Neural crest cell (in vitro differentiated cells): ENCODE measurements around the gene DOCK10. TPM values are rescaled to one million over a fixed set of nuclear protein-coding genes. Genes with fewer than 3 reads are reported as not detected.
A peak's percentile ranks its signal among the peaks of the same experiment; 100 is the strongest.
"Not testable (repeated sequence)": the region's sequence is repeated elsewhere in the genome, so short reads cannot be mapped to it uniquely, and the experiment has no call there.

Source experiments
- DNase-seq: peaks from one replicate; pipeline ENCODE4 v3.0.0; 2021; ENCODE audit warnings: low read depth, mixed read lengths, low spot score
- H3K27ac Mint-ChIP-seq: one replicate; pipeline ENCODE4 v1.8.0; 2021; ENCODE audit warnings: mild to moderate bottlenecking, mixed read lengths; ENCODE audit not compliant: unreplicated experiment
- H3K27me3 Mint-ChIP-seq: 2 replicates; pipeline ENCODE4 v1.8.0; 2021; ENCODE audit warnings: low read depth, mild to moderate bottlenecking, mixed read lengths
- H3K36me3 Mint-ChIP-seq: 2 replicates; pipeline ENCODE4 v1.8.0; 2021; ENCODE audit warnings: low read depth, mild to moderate bottlenecking, mixed read lengths
- H3K4me1 Mint-ChIP-seq: 2 replicates; pipeline ENCODE4 v1.8.0; 2021; ENCODE audit warnings: mixed read lengths
- H3K4me3 Mint-ChIP-seq: one replicate; pipeline ENCODE4 v1.8.0; 2021; ENCODE audit warnings: mild to moderate bottlenecking, mixed read lengths
- H3K9me3 Mint-ChIP-seq: 2 replicates; pipeline ENCODE4 v1.8.0; 2021; ENCODE audit warnings: mixed read lengths
- total RNA-seq: library from RNA; stranded (reverse); gene quantifications from 2 replicates; pipeline ENCODE4 v1.2.1, GENCODE V29; 2021
- TF ChIP-seq, protein P1 (sequence below): fragments of 200-600 bp; sonication (generic); conservative IDR thresholded peaks from 2 replicates; pipeline ENCODE4 v1.5.0; 2021; ENCODE audit warnings: antibody characterized with exemption, mild to moderate bottlenecking

The DOCK10 gene
- total RNA-seq, 1 donor from 2014 or later, result 29.7 TPM

DNA sequence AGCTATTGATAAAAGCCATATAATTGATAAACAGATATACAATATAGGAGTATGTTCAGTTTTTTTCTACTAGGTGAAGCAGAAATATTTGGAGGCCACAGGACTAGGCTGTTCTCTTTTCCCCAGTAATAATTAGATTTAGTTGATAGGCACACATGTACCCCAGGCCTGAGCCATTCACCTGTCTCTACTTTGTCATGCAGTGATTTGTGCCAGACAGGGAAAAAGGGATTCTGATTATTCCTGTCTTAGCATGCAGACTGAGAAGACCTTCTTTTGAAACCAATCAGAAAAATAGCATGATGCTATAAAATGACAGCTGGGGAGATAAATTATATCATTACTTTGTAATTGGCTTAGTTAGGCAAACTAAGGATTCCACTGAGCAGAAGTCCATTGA, 94.3 kb downstream of the DOCK10 start:
- H3K9me3 Mint-ChIP-seq, result peaks cover 2% of the 10 kb centered on the region
- H3K4me1 Mint-ChIP-seq, result peaks cover 29% of the 10 kb centered on the region
- H3K4me3 Mint-ChIP-seq, result no peak overlapping the region
- H3K27ac Mint-ChIP-seq, result no peak overlapping the region
- peaks cover 7% of the 10 kb centered on the region for H3K36me3 Mint-ChIP-seq
- TF ChIP-seq, protein P1, sequence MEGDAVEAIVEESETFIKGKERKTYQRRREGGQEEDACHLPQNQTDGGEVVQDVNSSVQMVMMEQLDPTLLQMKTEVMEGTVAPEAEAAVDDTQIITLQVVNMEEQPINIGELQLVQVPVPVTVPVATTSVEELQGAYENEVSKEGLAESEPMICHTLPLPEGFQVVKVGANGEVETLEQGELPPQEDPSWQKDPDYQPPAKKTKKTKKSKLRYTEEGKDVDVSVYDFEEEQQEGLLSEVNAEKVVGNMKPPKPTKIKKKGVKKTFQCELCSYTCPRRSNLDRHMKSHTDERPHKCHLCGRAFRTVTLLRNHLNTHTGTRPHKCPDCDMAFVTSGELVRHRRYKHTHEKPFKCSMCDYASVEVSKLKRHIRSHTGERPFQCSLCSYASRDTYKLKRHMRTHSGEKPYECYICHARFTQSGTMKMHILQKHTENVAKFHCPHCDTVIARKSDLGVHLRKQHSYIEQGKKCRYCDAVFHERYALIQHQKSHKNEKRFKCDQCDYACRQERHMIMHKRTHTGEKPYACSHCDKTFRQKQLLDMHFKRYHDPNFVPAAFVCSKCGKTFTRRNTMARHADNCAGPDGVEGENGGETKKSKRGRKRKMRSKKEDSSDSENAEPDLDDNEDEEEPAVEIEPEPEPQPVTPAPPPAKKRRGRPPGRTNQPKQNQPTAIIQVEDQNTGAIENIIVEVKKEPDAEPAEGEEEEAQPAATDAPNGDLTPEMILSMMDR, result no peak
- DNase-seq, result no peak
- H3K27me3 Mint-ChIP-seq, result no peaks in the 10 kb centered on the region

- peaks cover 2% of the 10 kb centered on the region for H3K9me3 Mint-ChIP-seq
- TF ChIP-seq, protein P1, result no peak
- H3K36me3 Mint-ChIP-seq, result peaks cover 7% of the 10 kb centered on the region
- H3K4me3 Mint-ChIP-seq, result no peak overlapping the region
- H3K27ac Mint-ChIP-seq, result no peak overlapping the region
- peaks cover 29% of the 10 kb centered on the region for H3K4me1 Mint-ChIP-seq
- H3K27me3 Mint-ChIP-seq, result no peaks in the 10 kb centered on the region
- no peak for DNase-seq
Observed at GRCh38 chr2:224947566-224947965, 94.7 kb downstream of the DOCK10 start.

DNA sequence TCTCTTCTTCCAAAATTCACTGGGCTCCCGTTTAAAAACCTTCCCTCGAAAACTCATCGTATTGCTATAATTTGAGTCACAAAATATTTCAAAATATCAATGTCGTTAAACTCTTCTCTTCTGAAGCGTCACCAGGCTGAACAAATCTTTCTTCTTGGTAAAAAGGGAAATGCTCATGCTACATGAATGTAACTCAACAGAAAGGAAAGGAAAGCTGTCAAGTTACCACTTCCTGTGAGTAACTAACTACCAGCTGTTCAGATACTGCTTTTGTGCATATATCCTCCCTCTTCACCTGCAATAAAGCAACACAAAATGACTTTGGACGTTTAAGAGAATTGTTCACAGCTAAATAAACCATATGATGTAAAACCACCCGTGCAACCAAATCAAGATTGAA, 95.4 kb downstream of the DOCK10 start:
- no peak for DNase-seq
- no peaks in the 10 kb centered on the region for H3K9me3 Mint-ChIP-seq
- peaks cover 30% of the 10 kb centered on the region for H3K4me1 Mint-ChIP-seq
- peak overlapping the region; percentile 31 for H3K27ac Mint-ChIP-seq
- H3K4me3 Mint-ChIP-seq, result no peak overlapping the region
- no peaks in the 10 kb centered on the region for H3K27me3 Mint-ChIP-seq
- TF ChIP-seq, protein P1, result no peak
- peaks cover 5% of the 10 kb centered on the region for H3K36me3 Mint-ChIP-seq

GRCh38 chr2:224944707-224945547, 97.3 kb downstream of the DOCK10 start:
- Mint-ChIP-seq H3K36me3 (peaks cover 5% of the 10 kb centered on the region), H3K27ac (no peak overlapping the region), H3K27me3 (no peaks in the 10 kb centered on the region), H3K9me3 (no peaks in the 10 kb centered on the region), H3K4me1 (peaks cover 35% of the 10 kb centered on the region), H3K4me3 (no peak overlapping the region)
- TF ChIP-seq, protein P1, result no peak
- no peak for DNase-seq

DNA sequence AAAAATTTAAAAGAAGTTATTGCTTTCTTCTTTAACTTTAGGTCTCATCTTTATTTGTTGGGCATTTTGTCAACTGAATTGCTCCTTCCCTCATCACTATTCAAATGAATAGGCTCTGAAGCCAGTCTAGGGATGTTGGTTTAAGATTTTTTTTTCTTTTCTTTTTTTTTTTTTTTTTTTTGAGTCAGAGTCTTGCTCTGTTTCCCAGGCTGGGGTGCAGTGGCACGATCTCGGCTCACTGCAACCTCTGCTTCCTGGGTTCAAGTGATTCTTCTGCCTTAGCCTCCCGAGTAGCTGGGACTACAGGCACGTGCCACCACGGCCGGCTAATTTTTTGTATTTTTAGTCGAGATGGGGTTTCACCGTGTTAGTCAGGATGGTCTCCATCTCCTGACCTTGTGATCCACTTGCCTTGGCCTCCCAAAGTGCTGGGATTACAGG, 98.6 kb downstream of the DOCK10 start:
- not testable (repeated sequence) for DNase-seq, H3K36me3 Mint-ChIP-seq, H3K27ac Mint-ChIP-seq, H3K4me3 Mint-ChIP-seq, H3K27me3 Mint-ChIP-seq, H3K9me3 Mint-ChIP-seq
- H3K4me1 Mint-ChIP-seq, result peaks cover 45% of the 10 kb centered on the region

- Mint-ChIP-seq H3K36me3 (peaks cover 5% of the 10 kb centered on the region), H3K27me3 (no peaks in the 10 kb centered on the region), H3K4me3 (no peak overlapping the region), H3K27ac (no peak overlapping the region), H3K4me1 (peaks cover 52% of the 10 kb centered on the region), H3K9me3 (no peaks in the 10 kb centered on the region)
- DNase-seq, result no peak
- TF ChIP-seq, protein P1, result no peak
Observed at GRCh38 chr2:224941960-224942359, 100.3 kb downstream of the DOCK10 start.
